Panc1 (cell line): Measurements from ENCODE around the gene C22orf15. TPM values are rescaled to one million over a fixed set of nuclear protein-coding genes. Genes with fewer than 3 reads are reported as not detected.

Source experiments
- ATAC-seq: fragments of 200-7000 bp; cut with Tn5 transposase; 2 replicates; pipeline ENCODE4 v1.9.1; 2020; ENCODE audit warnings: mild to moderate bottlenecking, moderate library complexity
- BruUV-seq: library from RNA; stranded (reverse); fragments of 400-500 nt; replicated peaks from 2 replicates; lab custom pipeline; 2021; lab: Mats Ljungman, UMichigan
- CTCF ChIA-PET: fragments of 300-600 bp; sonication (Branson Sonifier 250); formaldehyde crosslinking; loops from one replicate; lab custom pipeline; 2022; ENCODE audit warnings: antibody characterized with exemption; lab: Charles Lee
- POLR2A ChIA-PET: fragments of 300-600 bp; sonication (Branson Sonifier 250); formaldehyde crosslinking; loops from one replicate; lab custom pipeline; 2022; ENCODE audit warnings: antibody characterized with exemption; lab: Charles Lee
- DNase-seq: peaks from one replicate; pipeline ENCODE4 v3.0.0-alpha.2; 2010; ENCODE audit warnings: low read depth, low spot score
- H3K27ac ChIP-seq: 2 replicates; pipeline ENCODE4 v1.5.1; 2011; ENCODE audit warnings: mild to moderate bottlenecking, low read length, inconsistent platforms
- H3K27me3 ChIP-seq: fragments of 200-500 bp; sonication (Bioruptor generic); 2 replicates; pipeline ENCODE4 v1.6.0; 2014; ENCODE audit warnings: low read length, inconsistent platforms; ENCODE audit not compliant: control insufficient read depth, insufficient read depth
- H3K36me3 ChIP-seq: fragments of 200-500 bp; sonication (Bioruptor generic); 2 replicates; pipeline ENCODE4 v1.5.1; 2014; ENCODE audit warnings: inconsistent platforms, mild to moderate bottlenecking, low read length, moderate library complexity; ENCODE audit not compliant: control insufficient read depth, insufficient read depth
- H3K4me1 ChIP-seq: 2 replicates; pipeline ENCODE4 v1.5.1; 2011; ENCODE audit warnings: inconsistent platforms, mild to moderate bottlenecking, low read length, moderate library complexity; ENCODE audit not compliant: control insufficient read depth, insufficient read depth
- H3K4me3 ChIP-seq, 2 experiments: 2 replicates each; pipeline ENCODE4 v1.5.1; 2011 to 2012; ENCODE audit warnings: low read depth in 2 of 2, low read length in 2 of 2, mild to moderate bottlenecking in 2 of 2, inconsistent platforms in 1 of 2, moderate library complexity in 1 of 2
- H3K9me3 ChIP-seq: fragments of 200-500 bp; sonication (Bioruptor generic); 2 replicates; pipeline ENCODE4 v1.5.1; 2014; ENCODE audit warnings: low read depth, mild to moderate bottlenecking, inconsistent platforms, low read length, moderate library complexity; ENCODE audit not compliant: control insufficient read depth, insufficient read depth
- CTCF ChIP-seq: fragments of 450-650 bp; IDR thresholded peaks from 2 replicates; pipeline ENCODE4 v1.5.1; 2017; ENCODE audit warnings: mild to moderate bottlenecking
- POLR2AphosphoS5 ChIP-seq: IDR thresholded peaks from 2 replicates; pipeline ENCODE4 v1.6.1; 2012; ENCODE audit warnings: mild to moderate bottlenecking, low read depth, low read length, moderate library complexity
- REST ChIP-seq, 2 experiments: IDR thresholded peaks; 2 replicates each; pipeline ENCODE4 v1.6.1; 2011 to 2012; ENCODE audit warnings: low read depth in 2 of 2, control low read depth in 1 of 2, low read length in 1 of 2, mild to moderate bottlenecking in 1 of 2, moderate library complexity in 1 of 2; ENCODE audit not compliant: insufficient read depth in 1 of 2
- SIN3A ChIP-seq: IDR thresholded peaks from 2 replicates; pipeline ENCODE4 v1.6.1; 2012; ENCODE audit warnings: low read depth, mild to moderate bottlenecking, low read length, moderate library complexity, borderline replicate concordance; ENCODE audit not compliant: insufficient read depth
- TCF7L2 ChIP-seq: IDR thresholded peaks from 2 replicates; pipeline ENCODE4 v1.6.1; 2011; ENCODE audit warnings: mild to moderate bottlenecking, low read depth, low read length, inconsistent platforms
- in situ Hi-C: cut with HindIII; loops from 2 replicates; pipeline ENCODE4 v1.10.0; 2016; ENCODE audit warnings: low sequenced_read_pairs, low pct_unique_long_range_greater_than_20kb
- intact Hi-C: fragments of 100-400 bp; cut with micrococcal nuclease; formaldehyde crosslinking; loops from one replicate; pipeline ENCODE4 v1.10.0; 2022; ENCODE audit not compliant: unreplicated experiment
- total RNA-seq: library from RNA; stranded (reverse); gene quantifications from one replicate; pipeline ENCODE4 v1.2.1, GENCODE V29; 2021; ENCODE audit not compliant: unreplicated experiment

Gene C22orf15
- total RNA-seq, 1 experiment from 2014 or later = not detected

- Histone ChIP-seq H3K36me3 (peaks cover 7% of the 10 kb centered on the region; the same call in 1 of the 2 replicates), H3K4me3 (peak overlapping the region; percentile 69 to 73), H3K4me1 (peaks cover 6% of the 10 kb centered on the region), H3K27ac (peak overlapping the region; percentile 68), H3K27me3 (no peaks in the 10 kb centered on the region), H3K9me3 (no peaks in the 10 kb centered on the region)
- no peak for TF ChIP-seq CTCF
- ATAC-seq (no peak), DNase-seq (no peak)
- in situ Hi-C loops (no loop called here), intact Hi-C loops (no loop called here)
- BruUV-seq = no TSS peak
- ChIA-PET CTCF (no interaction called here), POLR2A (no interaction called here)
Measured at GRCh38 chr22:23750367-23750713, 12.4 kb upstream of the C22orf15 start.

GRCh38 chr22:23750714-23751440 lies 11.9 kb upstream of the C22orf15 start, which contains the start of gene ZNF70:
Gene ZNF70 (minus strand): TSS chr22:23751112. CDS start chr22:23745140, 5,972 bp downstream.
- in situ Hi-C loops (no loop called here), intact Hi-C loops (no loop called here)
- DNase-seq (no peak), ATAC-seq (peak; percentile 99)
- peaks cover 7% of the 10 kb centered on the region; the same call in 1 of the 2 replicates for H3K36me3 ChIP-seq
- BruUV-seq = no TSS peak
- POLR2A ChIA-PET = no interaction called here
- H3K4me3 ChIP-seq = peak within 1 kb of the TSS; percentile 69 to 73
- H3K27me3 ChIP-seq = no peaks in the 10 kb centered on the region
- peak within 1 kb of the TSS; percentile 82 for H3K27ac ChIP-seq
- H3K4me1 ChIP-seq = peaks cover 6% of the 10 kb centered on the region
- TF ChIP-seq REST (IDR thresholded peaks at IDR 0.05; ENCODE audit: insufficient read depth in 1 of 2, low read depth in 2 of 2, low read length in 1 of 2) = no peak
- no peak; the same call in 1 of the 2 replicates for TF ChIP-seq CTCF
- TF ChIP-seq POLR2AphosphoS5 = no peak
- TF ChIP-seq SIN3A = no peak
- TF ChIP-seq TCF7L2 = no peak
- H3K9me3 ChIP-seq = no peaks in the 10 kb centered on the region
- CTCF ChIA-PET = no interaction called here
